HG02642 (cell line): ENCODE data around the gene CMKLR1.

Experiments used
- ATAC-seq: cut with Tn5 transposase; IDR thresholded peaks from one replicate; pipeline ENCODE4 v1.9.1; 2021; ENCODE audit warnings: mild to moderate bottlenecking; ENCODE audit not compliant: unreplicated experiment, poor library complexity

Gene CMKLR1

DNA sequence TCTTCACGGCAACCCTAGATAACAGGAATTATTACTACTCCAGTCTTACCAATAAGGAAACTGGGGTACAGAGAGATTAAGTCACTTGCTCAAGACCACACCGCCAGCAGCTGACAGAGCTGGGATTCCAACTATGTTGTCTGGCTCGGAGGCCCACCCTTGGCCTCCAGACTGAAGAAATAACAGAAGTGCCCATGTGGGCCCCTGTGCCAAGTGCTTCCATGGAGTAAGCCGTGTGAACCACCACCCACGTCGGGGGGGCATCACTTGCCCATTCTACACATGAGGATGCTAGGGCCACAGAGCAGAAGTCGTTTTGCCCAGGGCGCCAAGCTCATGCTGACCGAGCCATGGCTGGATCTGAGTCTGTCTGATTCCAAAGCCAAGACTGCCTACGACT, 926 bp upstream of the CMKLR1 start:
- ATAC-seq = no peak

DNA sequence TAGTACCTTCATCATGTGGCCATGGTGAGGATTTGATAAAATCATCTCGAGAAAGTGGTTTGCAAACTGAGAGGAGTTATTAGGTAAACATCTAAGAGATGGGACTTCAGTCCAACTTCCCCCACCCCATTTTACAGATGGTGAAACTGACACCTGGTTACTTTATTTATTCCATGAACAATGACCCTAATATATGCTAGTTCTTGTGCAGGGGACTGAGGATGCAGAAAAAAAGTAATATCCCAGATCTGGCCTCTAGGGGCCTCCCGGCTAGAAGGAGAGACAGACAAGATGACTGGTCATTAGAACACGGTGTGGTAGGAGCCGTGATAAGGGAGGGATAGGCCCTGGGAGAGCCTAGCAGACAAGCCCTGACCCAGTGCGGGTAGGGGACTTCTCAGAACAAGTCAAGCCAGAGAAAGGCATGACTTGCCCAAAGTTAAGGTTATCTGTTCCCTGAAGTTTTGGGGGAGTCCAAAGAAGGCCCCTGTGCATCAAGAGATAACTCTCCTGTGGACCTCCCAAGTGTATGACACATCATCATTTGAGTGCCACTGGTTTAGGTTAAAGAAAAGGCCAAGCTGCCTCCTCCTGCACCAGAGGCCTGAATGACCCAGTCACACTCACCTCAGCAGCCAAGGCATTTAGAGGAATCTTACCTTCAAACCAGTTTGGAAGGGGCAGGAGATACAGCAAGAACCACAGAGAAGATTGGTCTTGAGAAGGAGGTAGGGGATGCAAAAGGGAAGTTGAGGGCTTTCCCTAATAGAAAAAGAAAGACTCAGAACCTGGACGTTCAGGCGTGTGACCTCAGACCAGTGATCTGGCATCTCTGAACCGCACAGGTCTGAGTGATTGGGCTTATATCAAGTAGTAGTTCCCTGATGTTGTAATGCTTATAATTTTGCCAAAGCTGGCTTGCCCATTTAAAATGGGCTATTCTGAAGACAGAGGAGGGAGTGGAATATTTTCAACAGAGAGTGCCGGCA, 1.6 kb downstream of the CMKLR1 start:
- no peak for ATAC-seq

DNA sequence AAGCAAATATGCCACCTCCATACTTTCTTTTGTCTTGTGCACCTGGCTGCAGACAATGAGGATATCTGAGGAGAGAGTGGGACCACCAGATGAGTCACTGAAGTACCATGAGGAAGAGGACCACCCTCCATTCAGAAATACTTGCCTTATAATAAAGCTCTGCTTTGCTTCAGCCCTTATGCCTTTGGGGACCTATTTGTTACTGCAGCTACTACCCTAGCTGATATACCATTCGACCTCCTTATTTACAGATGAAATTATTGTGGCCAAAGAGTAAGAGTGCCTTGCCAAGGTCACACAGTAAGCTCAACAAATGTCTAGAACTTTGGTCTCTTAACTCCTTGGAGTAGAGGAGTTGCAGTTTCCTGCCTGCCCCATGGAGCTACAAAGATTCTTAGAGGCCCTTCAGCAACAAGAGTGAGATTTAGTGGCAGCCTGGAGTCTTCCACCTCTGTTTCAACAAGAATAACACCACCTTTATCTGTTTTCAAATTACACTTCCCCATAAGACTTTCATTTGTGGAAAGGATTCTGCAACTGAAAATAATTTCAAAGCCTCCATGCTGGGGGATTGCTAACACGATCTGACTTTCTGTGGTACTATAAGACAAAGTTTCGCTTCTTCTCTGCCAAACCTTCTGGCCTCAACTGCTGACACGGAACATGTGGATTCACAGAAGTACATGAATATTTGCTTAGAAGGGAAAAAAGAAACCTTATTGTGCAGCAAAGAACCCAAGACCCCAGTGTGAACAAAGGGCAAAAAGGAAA, 3.6 kb downstream of the CMKLR1 start:
- ATAC-seq = peak; percentile 58

DNA sequence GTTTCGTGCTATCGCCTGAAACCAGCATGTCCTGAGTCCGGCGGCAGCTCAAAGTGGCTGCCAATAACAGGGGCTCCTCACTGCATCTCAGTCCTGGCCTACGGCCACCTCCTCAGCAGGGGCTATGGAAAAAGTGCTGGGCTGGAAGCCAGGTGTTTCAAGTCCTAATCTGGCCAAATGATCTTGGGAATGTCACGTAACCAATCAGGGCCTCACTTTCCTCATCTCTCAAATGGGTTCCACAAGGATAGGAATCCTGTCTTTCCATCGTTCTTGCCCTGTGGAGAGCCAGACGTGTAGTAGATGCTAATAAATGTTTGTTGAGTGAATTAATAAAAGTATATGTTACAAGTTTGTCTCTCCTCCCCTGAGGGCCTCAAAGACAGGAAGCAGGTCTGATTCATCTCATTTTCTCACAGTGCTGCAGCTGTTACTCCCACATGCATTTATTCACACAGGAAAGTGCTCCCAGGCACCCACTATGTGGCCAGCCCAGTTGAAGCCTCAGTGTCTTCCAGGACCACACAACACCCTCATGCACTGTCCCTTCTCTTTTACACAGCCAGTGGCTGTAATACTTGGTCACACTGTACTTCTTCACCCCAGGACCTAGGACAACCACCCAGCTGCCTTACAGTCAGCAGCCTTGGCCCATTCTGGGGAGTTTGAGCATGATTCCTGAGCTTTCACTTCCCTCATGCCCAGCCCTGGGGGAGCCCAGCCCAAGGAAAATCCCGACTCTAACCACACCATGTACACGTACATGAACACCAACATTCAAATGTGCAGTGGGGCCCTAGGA, 5.0 kb downstream of the CMKLR1 start:
- peak; percentile 42 for ATAC-seq

DNA sequence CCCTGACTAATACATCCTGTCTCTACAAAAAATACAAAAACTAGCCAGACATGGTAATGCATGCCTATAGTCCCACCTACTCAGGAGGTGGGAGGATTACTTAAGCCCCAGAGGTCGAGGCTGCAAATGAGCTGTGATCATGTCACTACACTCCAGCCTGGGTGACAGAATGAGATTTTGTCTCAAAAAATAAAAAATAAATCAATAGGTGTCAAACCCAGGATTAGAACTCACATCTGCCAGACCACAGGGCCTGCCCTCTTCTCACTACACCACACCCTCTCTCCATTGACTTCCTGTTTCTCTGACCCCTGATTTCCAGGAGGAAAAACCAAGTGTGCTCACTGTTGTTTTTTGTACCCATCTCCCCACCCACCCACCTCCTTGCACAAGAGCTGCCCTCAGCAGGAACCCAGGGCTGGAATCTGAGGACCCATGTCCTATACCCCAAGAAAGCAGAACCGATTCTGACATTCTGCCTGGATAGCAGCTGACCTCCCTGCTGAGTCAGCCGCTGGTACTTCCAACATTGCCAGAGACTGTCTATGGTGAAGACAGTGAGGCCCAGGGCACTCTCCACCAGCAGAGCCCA, 6.2 kb downstream of the CMKLR1 start:
- no peak for ATAC-seq

DNA sequence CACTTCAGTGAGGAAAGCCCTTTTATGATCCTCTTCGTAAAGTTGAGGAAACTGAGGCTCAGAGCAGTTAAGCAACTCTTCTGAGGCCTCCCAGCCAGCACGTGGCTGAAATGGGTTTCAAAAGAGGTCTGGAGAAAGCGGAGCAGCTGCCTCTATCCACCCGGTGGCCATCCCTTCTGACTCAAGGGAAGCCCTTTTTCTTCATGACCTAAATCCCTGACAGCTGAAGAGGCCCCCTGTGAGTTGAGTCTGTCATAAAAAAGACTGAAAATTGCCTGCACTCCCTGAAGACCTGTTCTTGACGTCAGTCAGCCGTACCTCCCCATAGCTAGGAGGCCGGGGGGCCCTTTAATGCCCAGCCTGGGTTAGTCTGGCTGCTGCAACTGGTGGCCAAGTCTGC, 10.7 kb downstream of the CMKLR1 start:
- no peak for ATAC-seq

DNA sequence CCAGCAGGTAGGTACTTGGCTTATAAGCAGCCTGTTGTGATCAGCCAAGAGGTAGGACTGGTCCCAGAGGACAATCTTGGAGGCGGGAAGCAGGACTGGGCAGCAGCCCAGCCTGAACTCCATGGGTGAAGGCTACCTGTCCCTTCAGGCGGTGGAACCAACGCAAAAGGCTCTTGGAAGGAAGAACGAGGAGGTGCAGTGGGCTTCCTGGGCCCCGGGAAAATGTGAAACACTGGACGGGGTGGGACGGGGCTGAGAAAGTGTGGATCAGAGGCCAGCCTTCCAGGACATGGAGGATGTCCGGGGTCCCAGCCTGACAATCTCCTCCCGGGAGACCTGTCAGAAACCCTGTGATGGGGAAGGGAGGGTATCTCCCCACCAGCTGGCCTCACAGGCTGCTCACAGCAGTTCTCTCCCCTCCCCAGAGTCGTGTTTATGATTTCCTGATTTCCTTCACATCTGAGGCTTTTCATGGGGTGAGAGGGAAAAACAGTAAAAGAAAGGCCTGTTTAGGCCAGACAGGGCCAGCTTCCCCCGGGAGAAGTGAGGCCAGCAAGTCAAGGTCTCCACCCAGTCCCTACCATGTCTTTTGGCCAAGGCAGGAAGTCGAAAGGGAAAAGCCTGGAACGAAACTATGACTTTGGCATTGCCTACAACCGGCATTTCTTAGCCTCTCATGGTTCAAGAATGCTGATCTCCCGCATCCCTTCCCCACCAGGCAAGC, 11.3 kb downstream of the CMKLR1 start:
- no peak for ATAC-seq

DNA sequence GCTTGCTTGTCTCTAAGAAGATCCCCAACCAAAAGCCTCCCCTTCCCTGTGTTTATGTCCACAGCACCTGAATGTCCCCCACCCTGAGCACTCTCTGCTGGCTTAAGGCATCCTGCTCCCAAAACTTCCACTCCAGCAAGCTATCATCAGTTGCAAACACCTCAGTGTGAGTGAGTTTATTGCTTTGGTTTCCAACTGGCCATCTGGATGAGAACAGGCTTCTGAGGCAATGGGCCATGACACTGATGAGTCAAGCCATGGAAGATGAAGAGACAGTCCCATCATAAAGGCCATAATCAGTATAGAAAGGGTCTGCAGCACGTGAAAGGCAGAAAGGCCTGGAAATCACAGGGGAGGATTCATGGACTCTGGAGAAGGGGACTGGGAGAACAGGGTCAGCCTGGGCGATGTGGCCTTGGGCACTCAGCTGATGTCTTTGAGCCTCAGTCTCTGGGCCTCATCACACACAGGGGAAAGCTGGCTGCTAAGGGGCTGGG, 12.8 kb downstream of the CMKLR1 start:
- no peak for ATAC-seq

DNA sequence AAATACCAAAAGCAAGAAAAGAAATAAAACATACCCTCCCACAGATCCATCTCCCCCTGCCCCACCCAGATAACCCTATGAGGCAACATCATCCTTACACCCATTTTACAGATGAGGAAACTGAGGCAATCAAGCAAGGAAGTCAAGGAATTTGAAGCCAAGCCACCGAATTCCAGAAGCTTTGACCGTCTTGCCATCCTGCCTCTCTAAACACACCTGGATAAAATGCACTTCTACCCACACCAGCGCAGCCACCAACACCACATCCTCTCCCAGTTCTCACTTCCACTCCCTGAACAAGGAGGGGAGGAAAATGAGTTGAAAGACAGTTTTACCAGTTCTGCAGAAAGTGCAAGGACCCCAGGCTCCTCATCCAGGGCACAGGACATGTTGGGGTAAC, 13.6 kb downstream of the CMKLR1 start:
- ATAC-seq = no peak

DNA sequence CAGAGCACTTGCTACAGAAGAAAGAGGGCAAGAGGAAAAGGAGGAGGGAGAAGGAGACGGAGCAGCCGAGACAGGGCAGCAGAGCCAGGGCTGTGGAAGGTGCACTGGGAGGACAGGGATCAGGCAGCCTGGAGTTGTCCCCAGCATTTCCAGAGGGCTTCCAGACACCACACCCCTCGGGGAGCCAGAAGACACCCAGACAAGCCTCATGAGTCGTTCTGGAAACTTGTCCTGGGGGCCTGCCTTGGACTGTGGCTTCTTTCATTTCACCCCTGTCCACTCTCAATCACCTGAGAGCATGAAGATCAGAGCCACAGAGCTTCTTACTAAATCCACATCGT, 14.1 kb downstream of the CMKLR1 start:
- ATAC-seq = no peak

DNA sequence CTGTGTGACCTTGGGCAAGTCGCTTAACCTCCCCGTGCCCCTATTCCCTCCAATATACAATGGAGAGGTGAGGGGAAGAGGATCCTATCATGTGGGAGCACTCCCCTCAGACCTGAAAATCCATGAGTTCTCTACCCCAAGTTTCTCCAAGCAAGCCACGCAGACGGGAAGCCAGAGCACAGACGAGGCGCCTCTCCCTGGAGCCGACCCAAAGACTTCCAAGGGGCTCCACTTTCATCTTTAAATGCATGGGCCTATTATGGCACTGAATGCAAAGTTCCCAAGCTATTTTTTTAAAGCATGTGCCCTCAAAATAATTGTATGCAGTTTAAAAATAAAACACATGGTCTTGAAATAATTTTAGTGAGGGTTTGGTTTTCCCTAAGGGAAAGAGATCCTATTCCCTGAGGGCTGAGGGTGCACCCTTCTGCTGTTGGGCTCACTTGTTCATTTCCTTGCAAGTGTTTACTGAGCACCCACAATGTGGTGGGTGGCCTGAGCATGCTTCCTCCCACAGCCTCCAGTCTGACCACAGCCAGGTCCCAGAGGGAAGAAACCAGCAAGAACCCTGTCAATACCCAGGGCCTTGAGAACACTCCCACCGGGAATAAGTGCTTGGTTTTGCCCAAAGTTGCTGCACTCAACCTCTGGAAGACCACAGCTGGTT, 14.6 kb downstream of the CMKLR1 start:
- no peak for ATAC-seq

DNA sequence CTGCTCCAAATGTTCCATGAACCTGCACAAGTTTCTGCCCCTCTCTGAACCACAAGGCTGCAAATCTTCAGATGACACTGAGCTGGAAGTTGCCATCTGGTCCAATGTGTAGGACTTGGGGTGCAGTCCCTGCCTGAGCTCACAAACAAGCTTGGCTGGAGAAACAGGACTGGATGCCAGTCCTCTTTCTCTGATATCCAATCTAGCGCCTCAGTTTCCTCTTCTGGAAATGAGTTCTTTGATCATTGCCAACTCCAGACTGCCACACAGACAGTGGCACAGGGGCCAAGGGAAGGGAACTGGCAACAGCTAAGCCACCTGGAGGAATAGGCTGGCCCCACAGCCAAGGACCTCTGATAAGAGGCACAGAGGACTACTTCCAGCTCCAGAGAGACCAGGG, 15.5 kb downstream of the CMKLR1 start:
- ATAC-seq = no peak

DNA sequence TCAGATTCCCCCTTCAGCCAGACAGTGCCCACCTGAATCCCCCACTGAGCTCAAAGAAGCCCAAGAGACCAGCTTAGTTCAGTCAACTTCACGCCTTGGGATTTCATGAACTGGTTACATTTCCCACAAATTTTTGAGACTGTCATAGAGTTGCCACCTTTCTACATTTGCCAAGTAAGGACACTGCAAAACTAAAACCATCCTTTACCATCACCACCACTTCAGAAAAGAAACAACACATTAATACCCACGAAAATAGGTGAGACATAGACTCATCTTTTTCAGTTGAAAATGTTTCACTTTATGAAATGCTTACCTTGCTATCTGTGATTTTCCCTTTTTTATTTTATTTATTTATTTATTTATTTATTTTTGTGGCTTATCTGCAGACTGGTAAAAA, 16.1 kb downstream of the CMKLR1 start:
- ATAC-seq = no peak

DNA sequence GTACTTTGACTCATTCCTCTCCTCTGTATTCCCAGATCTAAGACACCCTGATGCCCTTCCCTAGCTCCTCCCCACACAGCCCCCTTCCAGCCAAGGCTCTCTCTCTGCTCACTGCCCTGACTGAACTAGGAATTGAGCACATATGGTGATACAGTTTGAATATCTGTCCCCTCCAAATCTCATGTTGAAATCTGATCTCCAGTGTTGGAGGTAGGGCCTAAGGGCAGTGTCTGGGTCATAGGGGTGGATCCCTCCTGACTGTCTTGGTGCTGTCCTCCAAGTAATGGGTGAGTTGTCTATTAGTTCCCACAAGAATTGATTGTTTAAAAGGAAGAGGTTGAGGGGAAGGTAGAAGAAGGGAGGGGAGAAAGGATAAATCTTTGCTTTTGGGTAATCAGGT, 17.4 kb downstream of the CMKLR1 start:
- no peak for ATAC-seq

DNA sequence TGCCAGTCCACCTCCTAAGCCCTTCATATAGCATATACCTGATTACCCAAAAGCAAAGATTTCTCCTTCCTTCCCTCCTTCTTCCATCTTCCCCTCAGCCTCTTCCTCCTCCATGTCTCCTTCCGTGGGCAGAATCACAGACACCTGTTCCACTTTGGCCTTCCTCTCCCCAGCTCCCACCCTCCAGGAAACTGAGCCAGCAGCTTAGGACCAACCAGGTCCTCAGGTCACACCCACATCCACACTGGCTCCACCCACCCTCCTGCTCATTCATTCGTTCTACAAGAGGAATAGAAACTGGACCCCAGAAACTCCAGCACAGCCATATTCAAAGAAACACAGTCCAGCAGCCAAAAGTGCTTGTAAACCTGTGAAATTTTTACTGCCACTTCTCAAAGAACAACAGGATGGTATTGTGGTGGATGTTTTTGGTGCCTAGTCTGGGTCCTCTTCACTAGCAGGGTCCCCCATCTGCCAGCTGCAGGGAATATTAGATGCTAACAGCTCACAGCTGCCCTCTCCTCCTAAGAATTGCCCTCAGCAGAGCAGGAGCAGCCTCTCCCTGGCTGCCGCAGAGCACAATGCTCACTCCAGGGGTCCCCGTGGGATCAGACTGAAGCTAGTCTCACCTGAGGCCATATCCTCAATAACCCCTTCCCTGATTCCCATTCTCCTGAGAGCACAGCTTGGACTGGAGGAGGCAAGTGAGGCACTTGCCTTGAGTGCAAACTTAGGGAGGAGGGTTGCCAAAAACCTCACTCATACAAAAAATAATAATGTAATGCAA, 18.4 kb downstream of the CMKLR1 start:
- ATAC-seq = no peak

DNA sequence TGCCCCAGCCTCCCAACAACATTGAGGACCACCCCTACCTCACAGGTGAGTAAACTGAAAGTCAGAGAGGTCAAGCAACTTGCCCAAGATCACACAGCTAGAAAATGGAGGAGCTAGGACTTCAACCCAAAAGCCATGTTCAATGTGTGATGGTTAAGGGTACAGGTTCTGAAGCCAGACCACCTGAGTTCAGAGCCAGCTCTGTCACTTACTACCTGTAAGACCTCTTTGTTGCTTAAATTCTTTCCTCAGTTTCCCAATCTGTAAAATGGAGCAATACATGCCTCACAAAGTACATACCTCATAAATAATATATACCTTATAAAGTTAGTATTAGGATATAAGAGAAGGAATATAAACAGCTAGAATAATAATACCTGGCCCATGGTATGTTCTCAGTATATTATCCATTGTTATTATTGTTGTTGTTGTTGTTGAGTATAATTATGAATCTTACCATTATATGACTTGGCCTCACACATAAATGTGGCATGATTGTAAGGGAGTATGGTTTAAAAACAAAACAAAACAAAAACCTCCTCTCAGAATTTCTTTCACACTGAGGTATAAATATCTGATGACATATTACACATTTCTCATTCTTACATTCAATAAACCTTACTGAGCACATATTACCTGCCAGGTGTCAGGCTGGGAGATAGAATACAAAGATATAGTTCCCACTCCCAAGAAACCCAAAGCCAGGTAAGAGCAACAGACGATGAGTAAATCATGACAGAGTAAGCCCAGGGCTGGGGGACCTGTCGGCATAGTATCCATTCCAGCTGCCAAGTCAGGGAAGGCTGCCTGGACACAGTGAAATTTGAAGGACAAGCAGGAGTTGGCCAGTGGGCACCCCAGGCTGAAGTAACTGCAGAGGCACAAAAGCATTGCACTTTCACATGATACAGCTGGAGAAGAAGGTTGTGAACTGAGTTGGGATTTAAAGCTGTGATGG, 19.6 kb downstream of the CMKLR1 start:
- no peak for ATAC-seq
